K562 (cell line): ENCODE results near the gene SMURF1. TPM values are rescaled to one million over a fixed set of nuclear protein-coding genes. Genes with fewer than 3 reads are reported as not detected.

Source experiments
- ATAC-seq: fragments of 200-7000 bp; cut with Tn5 transposase; 3 replicates; pipeline ENCODE4 v1.9.1; 2020; ENCODE audit warnings: moderate library complexity
- BruUV-seq: library from RNA; stranded (reverse); fragments of 400-500 nt; replicated peaks from 2 replicates; lab custom pipeline; 2021; lab: Mats Ljungman, UMichigan
- CTCF ChIA-PET: fragments of 300-600 bp; formaldehyde crosslinking; extraction: SDS; loops from one replicate; lab custom pipeline; 2021; ENCODE audit warnings: low intra/inter-chr PET ratio; lab: Yijun Ruan, JAX
- POLR2A ChIA-PET: fragments of 300-600, 350-650 bp; sonication (Branson Sonifier 250); formaldehyde crosslinking; extraction: SDS; loops from one replicate; lab custom pipeline; 2021; ENCODE audit warnings: antibody characterized with exemption, inconsistent platforms; lab: Yijun Ruan, JAX
- DNase-seq, 4 experiments: peaks; one replicate each; pipeline versions ENCODE4 v3.0.0 to v3.0.0-alpha.2; 2011 to 2018; ENCODE audit warnings: low spot score in 3 of 4, mixed read lengths in 3 of 4; ENCODE audit errors: extremely low read depth in 1 of 4
- FAIRE-seq: peaks from 2 replicates; lab custom pipeline; 2011; peaks lifted over from hg19 to GRCh38; lab: Jason Lieb, UNC
- H2AFZ ChIP-seq: 2 replicates; pipeline ENCODE4 v1.6.0; 2011; ENCODE audit warnings: low read depth, low read length, control low read depth, inconsistent platforms
- H3K27ac ChIP-seq: fragments of 200-600 bp; 3 replicates; pipeline ENCODE4 v1.8.0; 2011; ENCODE audit warnings: low read depth, mild to moderate bottlenecking, control low read depth, inconsistent platforms, low read length, moderate library complexity, mixed read lengths; ENCODE audit errors: extremely low read depth
- H3K27me3 ChIP-seq, 2 experiments: fragments of 300-600 bp in 1 of 2; 2 replicates in 1 of 2; 3 replicates in 1 of 2; pipeline versions ENCODE4 v1.6.0 to v1.8.0; 2011; ENCODE audit warnings: inconsistent platforms in 2 of 2, low read length in 2 of 2, mild to moderate bottlenecking in 1 of 2, mixed read lengths in 1 of 2, moderate library complexity in 1 of 2; ENCODE audit not compliant: control insufficient read depth in 2 of 2, insufficient read depth in 2 of 2
- H3K36me3 ChIP-seq: fragments of 300-600 bp; 3 replicates; pipeline ENCODE4 v1.8.0; 2011; ENCODE audit warnings: mild to moderate bottlenecking, low read length, inconsistent platforms; ENCODE audit not compliant: control insufficient read depth, insufficient read depth
- H3K4me1 ChIP-seq, 2 experiments: fragments of 200-600 bp in 1 of 2; replicated peaks in 1 of 2; 2 replicates in 1 of 2; 3 replicates in 1 of 2; pipeline versions ENCODE4 v1.5.1 to v1.8.0; 2011; ENCODE audit warnings: inconsistent platforms in 2 of 2, low read length in 2 of 2, mild to moderate bottlenecking in 1 of 2, mixed read lengths in 1 of 2, moderate library complexity in 1 of 2; ENCODE audit not compliant: control insufficient read depth in 2 of 2, insufficient read depth in 2 of 2
- H3K4me2 ChIP-seq: 2 replicates; pipeline ENCODE4 v1.6.1; 2011; ENCODE audit warnings: low read length, control low read depth, inconsistent platforms, mixed read lengths; ENCODE audit not compliant: insufficient read depth
- H3K4me3 ChIP-seq: fragments of 200-600 bp; sonication (generic), shearing (Covaris generic); 2 replicates; pipeline ENCODE4 v1.5.1; 2016; ENCODE audit warnings: control low read depth, inconsistent platforms
- H3K79me2 ChIP-seq: fragments of 200-600 bp; 3 replicates; pipeline ENCODE4 v1.8.0; 2011; ENCODE audit warnings: low read length, inconsistent platforms; ENCODE audit not compliant: control insufficient read depth, insufficient read depth
- H3K9ac ChIP-seq, 2 experiments: 2 replicates each; pipeline versions ENCODE4 v1.6.0 to v1.6.1; 2011; ENCODE audit warnings: low read depth in 2 of 2, low read length in 2 of 2, control low read depth in 1 of 2, inconsistent platforms in 1 of 2, mild to moderate bottlenecking in 1 of 2, mixed read lengths in 1 of 2; ENCODE audit not compliant: insufficient read depth in 1 of 2
- H3K9me1 ChIP-seq: one replicate; pipeline ENCODE4 v1.6.0; 2011; ENCODE audit warnings: inconsistent platforms, mild to moderate bottlenecking, low read length, moderate library complexity; ENCODE audit not compliant: control insufficient read depth, insufficient read depth
- H3K9me3 ChIP-seq: replicated peaks from 2 replicates; pipeline ENCODE4 v1.5.1; 2011; ENCODE audit warnings: low read depth, low read length, inconsistent platforms; ENCODE audit not compliant: control insufficient read depth, insufficient read depth
- H4K20me1 ChIP-seq: replicated peaks from 2 replicates; pipeline ENCODE4 v1.6.1; 2011; ENCODE audit warnings: low read length, inconsistent platforms, mixed read lengths; ENCODE audit not compliant: control insufficient read depth, insufficient read depth
- CREB3 ChIP-seq: fragments of 450-650 bp; conservative IDR thresholded peaks from 2 replicates; pipeline ENCODE4 v1.6.1; 2016; ENCODE audit warnings: missing genetic modification characterization, low read depth, mild to moderate bottlenecking, missing compliant biosample characterization, moderate library complexity
- FOXA1 ChIP-seq: fragments of 450-650 bp; IDR thresholded peaks from 2 replicates; pipeline ENCODE4 v1.6.1; 2016; ENCODE audit warnings: mild to moderate bottlenecking, borderline replicate concordance
- KLF16 ChIP-seq: IDR thresholded peaks from 2 replicates; pipeline ENCODE4 v1.6.1; 2016; ENCODE audit warnings: antibody characterized with exemption
- NR2C1 ChIP-seq, 2 experiments: fragments of 450-650 bp; IDR thresholded peaks; 2 replicates each; pipeline ENCODE4 v1.6.1; 2017; ENCODE audit warnings: mild to moderate bottlenecking in 2 of 2, antibody characterized with exemption in 1 of 2, inconsistent platforms in 1 of 2, missing compliant biosample characterization in 1 of 2, missing genetic modification characterization in 1 of 2
- SETDB1 ChIP-seq: IDR thresholded peaks from one replicate; pipeline ENCODE4 v1.6.1; 2012; ENCODE audit warnings: low read length, control low read depth, inconsistent platforms
- SMC3 ChIP-seq: conservative IDR thresholded peaks from 2 replicates; pipeline ENCODE4 v1.6.1; 2011; ENCODE audit warnings: low read depth, low read length, improper control_type of control experiment; ENCODE audit not compliant: insufficient read depth
- SOX6 ChIP-seq: fragments of 450-650 bp; IDR thresholded peaks from 2 replicates; pipeline ENCODE4 v1.6.1; 2014; ENCODE audit warnings: mild to moderate bottlenecking
- TAF7 ChIP-seq: fragments of 450-650 bp; IDR thresholded peaks from 2 replicates; pipeline ENCODE4 v1.6.1; 2016; ENCODE audit warnings: missing genetic modification characterization, missing compliant biosample characterization
- XRCC4 ChIP-seq: IDR thresholded peaks from one replicate; pipeline ENCODE4 v1.6.1; 2011; ENCODE audit not compliant: insufficient read depth, insufficient read length; ENCODE audit errors: extremely low read depth
- ZFP30 ChIP-seq: fragments of 250-450 bp; sonication (Bioruptor Pico); IDR thresholded peaks from 2 replicates; pipeline ENCODE4 v1.8.0; 2022; ENCODE audit warnings: moderate library complexity, mild to moderate bottlenecking, inconsistent platforms, borderline replicate concordance
- ZNF407 ChIP-seq: fragments of 450-650 bp; IDR thresholded peaks from 2 replicates; pipeline ENCODE4 v1.6.1; 2016; ENCODE audit warnings: low read depth
- ZNF431 ChIP-seq: sonication (generic); formaldehyde crosslinking; IDR thresholded peaks from 2 replicates; pipeline ENCODE4 v1.8.0; 2022; ENCODE audit warnings: mild to moderate bottlenecking, missing genetic modification reagents
- WGBS: fragments of 100-300 bp; shearing (Covaris generic); methylation state at CpG from one replicate; pipeline ENCODE4 v1.1.6; 2016; ENCODE audit warnings: low coverage, mixed read lengths; ENCODE audit not compliant: insufficient coverage; ENCODE audit errors: missing lambda C conversion rate; 5-methylcytosine and 5-hydroxymethylcytosine counted together
- in situ Hi-C: fragments of 300-500 bp; cut with MboI; formaldehyde crosslinking; loops from 4 replicates; pipeline ENCODE4 v1.15.0; 2018; ENCODE audit warnings: inconsistent platforms, mixed read lengths
- intact Hi-C: fragments of 100-400 bp; cut with micrococcal nuclease; formaldehyde crosslinking; loops from 2 replicates; pipeline ENCODE4 v1.14.2; 2022
- polyA plus RNA-seq, 8 experiments: library from polyadenylated mRNA; depleted of rRNA in 4 of 8; stranded (reverse) in 5 of 8; unstranded in 3 of 8; fragments of >200 nt; fragmentation: Nextera tagmentation in 2 of 8; fragmentation: Illumina TruSeq in 1 of 8; extraction: Ambion mirVana in 2 of 8; extraction: Trizol in 1 of 8; gene quantifications; 2 replicates each; pipeline versions ENCODE4 v1.2.1 to v1.2.3, GENCODE V29; 2011 to 2014; ENCODE audit warnings: inconsistent platforms in 1 of 8, missing spikeins in 1 of 8
- total RNA-seq, 7 experiments: library from RNA; depleted of rRNA in 6 of 7; stranded (reverse); fragments of >200 nt in 6 of 7; fragmentation: Illumina TruSeq in 2 of 7; extraction: Trizol in 2 of 7; gene quantifications; 2 replicates each; pipeline versions ENCODE4 v1.2.1 to v1.2.3, GENCODE V29; 2011 to 2021; ENCODE audit warnings: low replicate concordance in 1 of 7
- TF ChIP-seq, protein P1 (sequence below): fragments of 450-650 bp; formaldehyde crosslinking; IDR thresholded peaks from 2 replicates; pipeline ENCODE4 v1.4.0; 2020; ENCODE audit warnings: mild to moderate bottlenecking, moderate library complexity

SMURF1 gene
- total and polyA plus RNA-seq, 9 of the 15 experiments (the other 6 are each of a cell fraction or from before 2014, with no cell fraction given) = 1.0 to 20.1 (median 12.6) TPM

DNA sequence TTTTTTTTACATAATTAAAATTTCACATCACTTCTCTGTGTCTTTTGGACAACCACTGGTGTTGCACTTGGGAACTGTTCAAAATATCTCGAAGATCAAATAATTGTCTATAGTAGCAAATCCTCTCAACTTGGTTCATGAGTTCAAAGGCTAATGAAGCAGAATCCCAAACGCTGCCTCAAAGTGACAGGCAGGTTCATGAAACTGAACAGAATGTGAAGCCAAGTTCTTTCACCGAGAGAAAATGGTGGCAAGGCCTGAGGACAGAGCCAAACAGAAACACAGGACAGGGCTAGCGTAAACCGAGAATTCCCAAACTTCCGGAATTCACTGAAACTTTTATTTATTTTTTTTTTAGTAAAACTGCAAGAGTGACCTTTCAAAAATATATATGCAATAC is 21.1 kb downstream of the SMURF1 start:
- no peak overlapping the region for H3K4me2 ChIP-seq
- no peak overlapping the region for H3K9ac ChIP-seq
- H3K9me3 ChIP-seq = no peaks in the 10 kb centered on the region
- no peak for FAIRE-seq
- ATAC-seq = no peak
- no peaks in the 10 kb centered on the region for H3K27me3 ChIP-seq
- peaks cover 74% of the 10 kb centered on the region for H3K79me2 ChIP-seq
- BruUV-seq = no TSS peak
- 0 out of 3 replicates have a peak, but pooled peaks cover 4% of the 10 kb centered on the region for H3K36me3 ChIP-seq
- in situ Hi-C loops (no loop called here), intact Hi-C loops (no loop called here)
- H3K4me1 ChIP-seq = peaks cover 8 to 28% of the 10 kb centered on the region in 2 experiments; a peak in 4 of 5 replicates
- no peak for DNase-seq
- no peak overlapping the region for H3K4me3 ChIP-seq
- CTCF ChIA-PET = interaction anchor here (0.6 kb wide), 1 partner anchor 16 kb away, joined by 3 read pairs; no protein-coding TSS in a partner anchor
- H3K27ac ChIP-seq = no peak overlapping the region
- 93% methylated on average over 6 of the region's 6 CpGs for WGBS
- POLR2A ChIA-PET = no interaction called here
- H2AFZ ChIP-seq = no peak overlapping the region
- H3K9me1 ChIP-seq = no peaks in the 10 kb centered on the region
- H4K20me1 ChIP-seq = no peaks in the 10 kb centered on the region
- no peak for TF ChIP-seq CREB3 (tag)
- TF ChIP-seq SETDB1 = no peak
- no peak for TF ChIP-seq FOXA1
- TF ChIP-seq KLF16 = no peak
- TF ChIP-seq SMC3 = no peak
- no peak for TF ChIP-seq NR2C1 (IDR thresholded peaks at IDR 0.05)
- TF ChIP-seq NR2C1 (tag; IDR thresholded peaks at IDR 0.05) = no peak
- TF ChIP-seq ZNF407 = no peak
- TF ChIP-seq ZNF431 (CRISPR knock-in tag) = no peak
- no peak for TF ChIP-seq ZFP30 (CRISPR knock-in tag)
- no peak for TF ChIP-seq TAF7 (tag)
- TF ChIP-seq SOX6 = no peak
- TF ChIP-seq, protein P1, sequence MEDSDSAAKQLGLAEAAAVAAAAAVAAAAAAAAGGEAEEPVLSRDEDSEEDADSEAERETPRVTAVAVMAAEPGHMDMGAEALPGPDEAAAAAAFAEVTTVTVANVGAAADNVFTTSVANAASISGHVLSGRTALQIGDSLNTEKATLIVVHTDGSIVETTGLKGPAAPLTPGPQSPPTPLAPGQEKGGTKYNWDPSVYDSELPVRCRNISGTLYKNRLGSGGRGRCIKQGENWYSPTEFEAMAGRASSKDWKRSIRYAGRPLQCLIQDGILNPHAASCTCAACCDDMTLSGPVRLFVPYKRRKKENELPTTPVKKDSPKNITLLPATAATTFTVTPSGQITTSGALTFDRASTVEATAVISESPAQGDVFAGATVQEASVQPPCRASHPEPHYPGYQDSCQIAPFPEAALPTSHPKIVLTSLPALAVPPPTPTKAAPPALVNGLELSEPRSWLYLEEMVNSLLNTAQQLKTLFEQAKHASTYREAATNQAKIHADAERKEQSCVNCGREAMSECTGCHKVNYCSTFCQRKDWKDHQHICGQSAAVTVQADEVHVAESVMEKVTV (CRISPR knock-in tag) = no peak
- no peak for TF ChIP-seq XRCC4
